GM19035 (cell line): ENCODE measurements around the gene RAB8B.

Source experiments
- ATAC-seq: cut with Tn5 transposase; IDR thresholded peaks from one replicate; pipeline ENCODE4 v1.9.1; 2021; ENCODE audit not compliant: unreplicated experiment

RAB8B gene

GRCh38 chr15:63181648-63182047 lies 7.8 kb upstream of the RAB8B start:
- ATAC-seq: no peak

DNA sequence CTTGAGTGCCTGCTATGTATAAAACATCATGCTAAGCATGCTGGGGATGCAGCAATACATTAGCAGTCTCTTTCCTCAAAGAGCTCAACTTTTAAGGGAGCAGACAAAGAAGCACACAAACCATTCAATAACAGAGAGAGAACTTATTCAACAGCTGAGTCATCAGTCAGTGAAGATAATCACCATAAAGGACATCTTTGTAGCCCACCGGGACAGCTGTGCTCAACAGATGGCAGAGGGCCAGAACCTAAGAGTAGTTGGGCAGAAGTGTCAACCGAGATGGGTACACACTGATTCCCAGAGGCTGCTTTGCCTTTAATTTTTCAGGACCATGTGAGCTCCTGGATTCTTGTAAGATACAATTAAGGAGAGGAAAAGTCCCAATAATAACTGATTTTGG lies 4.2 kb upstream of the RAB8B start:
- ATAC-seq: no peak

DNA sequence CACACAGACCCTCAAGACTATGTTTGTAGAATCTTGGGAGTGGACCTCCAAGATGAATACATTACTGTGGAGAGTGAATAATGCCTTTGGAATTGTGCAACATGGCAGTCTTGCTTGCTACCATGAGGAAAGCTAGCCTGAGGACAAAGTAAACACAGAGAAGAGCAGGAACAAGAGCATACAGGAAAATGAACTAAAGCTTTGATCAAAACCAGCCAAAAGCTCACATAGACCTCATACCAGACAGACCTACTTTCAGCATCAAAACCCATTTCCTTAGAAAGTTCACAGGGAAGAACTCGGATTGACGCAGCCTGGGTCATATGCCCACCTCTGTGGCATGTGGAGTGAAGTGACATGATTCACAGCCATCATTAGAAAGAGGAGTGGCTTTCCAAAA lies 3.3 kb upstream of the RAB8B start:
- no peak for ATAC-seq

DNA sequence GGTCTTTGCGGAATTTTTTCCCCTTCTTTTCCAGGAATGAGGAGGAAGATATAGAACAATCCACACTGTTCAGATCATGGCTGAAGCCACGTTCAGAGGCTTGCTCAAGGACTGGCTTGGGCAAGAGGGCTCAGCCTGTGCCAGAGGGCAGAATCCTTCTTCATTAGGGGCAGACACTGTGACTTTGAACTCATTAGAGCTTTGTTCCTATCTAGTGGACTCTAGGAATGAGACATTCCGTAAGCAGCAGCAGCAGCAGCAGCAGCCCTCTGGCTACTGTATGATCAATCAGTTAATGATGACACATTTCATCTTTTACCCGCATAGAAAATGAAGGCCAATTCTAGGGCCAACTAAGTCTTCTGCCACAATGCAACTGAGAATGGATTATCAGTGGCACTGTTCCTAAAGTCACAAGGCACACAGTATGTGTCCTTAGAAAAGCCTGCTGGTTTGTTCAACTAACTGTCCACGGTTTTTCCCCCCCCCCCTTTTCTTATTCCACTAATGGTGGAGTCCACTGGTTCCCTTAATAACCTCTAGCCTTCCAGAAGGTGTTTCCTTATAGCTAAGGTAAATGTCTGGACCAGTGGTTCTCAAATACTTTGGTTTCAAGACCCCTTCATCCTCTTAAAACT lies 1.7 kb upstream of the RAB8B start:
- ATAC-seq: no peak

DNA sequence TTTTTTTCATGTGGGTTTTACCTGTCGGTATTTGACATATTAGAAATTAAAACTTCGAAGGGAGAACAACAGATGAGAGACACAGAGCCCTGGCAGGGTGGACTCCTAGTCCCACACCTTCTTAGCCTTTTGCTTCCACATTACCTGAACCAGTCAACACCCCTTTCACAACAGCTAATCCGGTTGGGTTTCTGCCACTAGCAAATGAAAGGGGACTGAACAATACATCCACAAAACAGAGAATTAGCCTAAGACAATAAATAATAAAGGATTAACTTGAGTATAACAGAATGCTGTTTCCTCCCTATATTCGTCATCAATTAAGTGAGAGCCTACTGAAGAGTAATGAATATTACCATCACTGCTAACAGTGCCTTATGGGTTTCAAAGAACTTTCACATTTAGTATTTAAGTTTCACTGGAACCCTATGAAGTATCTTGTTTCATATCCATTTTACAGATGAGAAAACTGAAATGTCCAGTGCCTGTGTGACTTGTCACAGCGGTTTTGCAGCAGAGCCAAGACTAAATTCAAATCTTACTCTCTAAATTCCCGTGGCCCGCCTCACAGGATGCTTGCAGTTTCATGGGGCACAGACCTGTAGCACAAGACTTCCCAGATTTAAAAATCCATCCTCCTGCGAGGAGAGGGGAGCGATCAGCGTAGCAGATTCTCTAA lies 1.0 kb upstream of the RAB8B start:
- peak; percentile 10 for ATAC-seq

- ATAC-seq: no peak
Observed at GRCh38 chr15:63189941-63190768, 749 bp downstream of the RAB8B start.

- ATAC-seq: no peak
Observed at GRCh38 chr15:63190769-63191649, 1.6 kb downstream of the RAB8B start.

DNA sequence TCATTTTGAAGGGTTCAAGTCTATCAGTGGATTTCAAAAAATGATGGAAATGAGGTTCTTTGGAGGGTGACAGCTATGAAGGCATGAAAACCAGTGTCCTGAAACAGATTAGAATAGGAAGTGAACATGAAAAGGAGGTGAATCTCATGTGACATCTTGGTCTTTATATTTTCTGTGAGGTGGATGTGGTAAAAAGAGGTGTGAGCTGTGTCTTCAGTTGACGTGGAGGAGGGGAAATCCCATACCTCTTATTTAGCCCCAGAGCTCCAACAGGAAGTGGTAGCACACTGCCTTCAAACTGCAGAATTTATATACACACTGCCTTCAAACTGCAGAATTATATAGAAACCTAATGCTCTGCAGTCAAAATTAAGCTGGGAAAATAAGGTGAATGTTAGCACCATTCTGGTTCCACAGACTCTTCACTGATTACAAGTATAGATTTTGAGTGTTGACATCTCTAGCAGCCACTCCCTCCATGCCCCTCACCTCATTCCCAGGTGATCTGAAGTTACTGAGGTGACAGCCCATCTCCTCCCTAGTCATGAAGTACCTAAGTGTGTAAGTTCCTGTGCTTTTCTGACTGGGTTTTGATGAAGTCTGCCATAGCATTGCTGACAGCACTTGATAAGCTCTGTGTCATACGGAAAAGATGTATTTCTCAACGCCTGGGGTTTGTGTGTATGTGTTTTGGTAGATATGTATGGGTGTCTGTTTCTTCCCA lies 2.7 kb downstream of the RAB8B start:
- peak; percentile 36 for ATAC-seq

DNA sequence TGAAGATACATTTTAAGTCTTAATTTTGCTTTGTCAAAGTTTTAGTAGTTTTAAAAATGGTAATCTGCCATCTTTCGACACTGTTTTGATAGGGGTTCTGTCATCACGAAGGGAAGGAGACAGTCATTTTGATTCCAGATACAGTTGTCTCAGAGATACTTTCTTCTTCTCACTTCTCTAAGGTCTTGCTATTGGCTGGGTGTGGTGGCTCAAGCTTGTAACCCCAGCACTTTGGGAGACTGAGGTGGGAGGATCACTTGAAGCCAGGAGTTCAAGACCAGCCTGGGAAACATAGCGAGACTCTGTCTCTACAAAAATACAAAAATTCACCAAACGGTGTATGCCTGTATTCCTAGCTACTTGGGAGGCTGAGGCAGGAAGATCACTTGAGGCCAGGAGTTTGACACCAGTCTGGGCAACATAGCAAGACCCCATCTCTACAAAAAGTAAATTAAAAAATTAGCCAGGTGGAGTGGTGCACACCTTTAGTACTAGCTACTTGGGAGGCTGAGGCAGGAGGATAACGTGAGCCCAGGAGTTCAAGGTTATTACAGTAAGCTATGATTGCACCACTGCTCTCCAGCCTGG lies 3.3 kb downstream of the RAB8B start:
- ATAC-seq: no peak

DNA sequence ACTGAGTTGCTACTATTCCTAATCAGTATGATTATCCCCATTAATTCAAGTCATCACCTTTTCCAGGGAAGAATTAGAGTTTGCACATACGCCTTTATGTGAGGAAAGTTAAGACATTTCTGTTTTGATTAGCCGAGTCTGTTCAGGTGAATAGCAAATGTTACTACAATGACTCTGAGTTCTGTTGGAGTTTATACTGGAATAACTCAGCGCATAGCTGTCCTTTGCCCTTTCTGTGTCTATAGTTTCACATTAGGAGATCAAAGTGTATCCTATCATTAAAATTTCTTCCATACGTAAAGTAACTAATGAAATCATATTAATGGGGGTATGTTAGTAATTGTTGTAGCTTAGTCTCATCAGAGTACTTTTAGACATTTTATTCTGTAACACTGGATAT lies 4.9 kb downstream of the RAB8B start:
- ATAC-seq: no peak

- no peak for ATAC-seq
Observed at GRCh38 chr15:63194880-63195568, 5.6 kb downstream of the RAB8B start.

DNA sequence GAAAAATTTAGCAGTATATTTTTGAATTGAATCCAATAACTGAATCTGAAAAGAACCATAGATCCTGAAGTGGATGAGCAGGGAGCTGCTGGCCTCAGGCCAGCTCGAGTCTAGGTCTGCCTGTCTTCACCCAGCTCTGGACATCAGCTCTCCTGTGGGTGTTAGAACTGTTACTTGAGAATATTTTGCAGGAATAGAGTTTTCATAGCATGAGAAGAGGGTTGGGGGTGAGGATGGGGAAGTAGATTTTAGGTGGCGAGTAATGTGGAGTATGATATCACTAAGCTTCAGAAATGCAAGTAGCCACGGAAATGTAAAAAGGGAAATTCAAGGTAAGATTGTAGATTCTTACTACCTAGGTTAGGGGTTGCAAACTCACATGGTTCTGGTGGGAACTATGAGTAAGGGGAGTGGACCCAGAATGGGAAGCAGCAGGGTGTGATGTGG lies 6.2 kb downstream of the RAB8B start:
- ATAC-seq: no peak

GRCh38 chr15:63196842-63197241 lies 7.4 kb downstream of the RAB8B start:
- ATAC-seq: no peak

- no peak for ATAC-seq
Observed at GRCh38 chr15:63197626-63198025, 8.2 kb downstream of the RAB8B start.

- ATAC-seq: no peak
Observed at GRCh38 chr15:63198371-63199250, 9.2 kb downstream of the RAB8B start.

DNA sequence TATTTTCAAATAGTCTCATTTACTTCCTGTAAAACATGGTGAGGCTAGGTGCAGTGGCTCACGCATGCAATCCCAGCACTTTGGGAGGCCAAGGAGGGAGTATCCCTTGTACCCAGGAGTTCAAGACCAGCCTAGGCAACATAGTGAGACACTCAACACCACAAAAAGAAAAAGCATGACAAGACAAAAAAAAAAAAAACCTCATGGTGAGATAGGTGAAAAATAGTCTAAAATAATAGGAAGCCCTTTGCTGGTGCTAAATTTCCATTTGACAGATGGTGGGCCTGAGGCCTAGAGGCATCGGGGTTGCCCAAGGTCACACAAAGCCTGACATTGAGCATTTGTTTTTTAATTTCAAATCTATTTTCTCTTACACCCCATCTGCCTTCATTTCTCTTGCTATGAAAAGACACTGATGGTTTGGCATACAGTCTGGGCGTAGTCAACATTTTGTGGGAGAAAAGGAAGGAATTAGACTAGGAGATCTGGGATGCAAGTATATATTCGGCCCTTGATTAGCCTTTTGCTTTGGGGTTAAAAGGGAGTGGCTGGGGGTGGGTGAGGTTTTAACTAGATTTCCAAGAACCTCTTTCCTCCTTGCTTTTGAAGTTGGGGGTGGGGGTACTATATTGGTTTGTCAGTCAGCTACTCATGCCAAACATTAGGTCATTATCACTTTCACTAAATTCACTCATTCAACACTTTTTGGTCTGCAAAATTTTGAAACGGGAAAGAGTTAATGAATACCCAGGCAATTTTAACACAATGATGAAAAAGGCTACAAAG lies 11.3 kb downstream of the RAB8B start:
- ATAC-seq: no peak

GRCh38 chr15:63202861-63203260 lies 13.5 kb downstream of the RAB8B start:
- no peak for ATAC-seq
